Fibroblast of villous mesenchyme (primary cell): Measurements from ENCODE around the gene SMIM36. TPM values are rescaled to one million over a fixed set of nuclear protein-coding genes. Genes with fewer than 3 reads are reported as not detected.

Experiments
- DNase-seq: peaks from one replicate; pipeline ENCODE4 v3.0.0-alpha.2; 2010; ENCODE audit warnings: low read depth
- H3K4me3 ChIP-seq: 2 replicates; pipeline ENCODE4 v1.5.1; 2011; ENCODE audit warnings: low read depth, mild to moderate bottlenecking, low read length
- CTCF ChIP-seq: IDR thresholded peaks from 2 replicates; pipeline ENCODE4 v1.5.1; 2012; ENCODE audit warnings: low read depth, mild to moderate bottlenecking, low read length; ENCODE audit not compliant: insufficient read depth
- total RNA-seq: library from RNA; depleted of rRNA; stranded (reverse); fragments of >200 nt; gene quantifications from 2 replicates; pipeline ENCODE4 v1.2.3, GENCODE V29; 2012

Gene SMIM36
- not detected in 2 replicates for total RNA-seq

- no peak for DNase-seq
- no peak for TF ChIP-seq CTCF
- H3K4me3 ChIP-seq, result no peak within 1 kb of the TSS
Observed at GRCh38 chr17:55510986-55511721, at the start of gene SMIM36. Gene SMIM36 (minus strand): TSS chr17:55511452.

DNA sequence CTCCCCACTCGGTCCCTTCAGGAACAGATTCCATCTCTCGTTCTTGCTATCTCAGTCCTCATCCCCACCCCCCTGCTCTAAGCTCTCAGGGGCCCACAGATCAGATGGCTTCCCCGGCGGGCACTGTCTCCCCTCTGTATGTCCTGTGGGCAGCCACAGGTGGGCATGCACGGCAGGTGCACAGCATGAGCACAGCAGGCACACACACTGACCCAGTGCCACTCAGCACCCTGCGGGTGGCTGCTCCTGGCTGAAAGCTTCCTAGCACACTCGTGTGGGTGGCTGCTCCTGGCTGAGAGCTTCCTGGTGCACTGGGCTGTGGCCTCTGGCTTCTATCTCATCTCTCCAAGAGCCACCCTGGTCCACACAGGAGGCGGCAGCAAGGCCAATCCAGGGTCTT lies 44.5 kb upstream of the SMIM36 start:
- no peak for DNase-seq
- no peak overlapping the region for H3K4me3 ChIP-seq
- TF ChIP-seq CTCF, result no peak

GRCh38 chr17:55549140-55549539 lies 37.9 kb upstream of the SMIM36 start:
- peak; percentile 41 for TF ChIP-seq CTCF
- DNase-seq, result peak; percentile 23
- H3K4me3 ChIP-seq, result no peak overlapping the region

DNA sequence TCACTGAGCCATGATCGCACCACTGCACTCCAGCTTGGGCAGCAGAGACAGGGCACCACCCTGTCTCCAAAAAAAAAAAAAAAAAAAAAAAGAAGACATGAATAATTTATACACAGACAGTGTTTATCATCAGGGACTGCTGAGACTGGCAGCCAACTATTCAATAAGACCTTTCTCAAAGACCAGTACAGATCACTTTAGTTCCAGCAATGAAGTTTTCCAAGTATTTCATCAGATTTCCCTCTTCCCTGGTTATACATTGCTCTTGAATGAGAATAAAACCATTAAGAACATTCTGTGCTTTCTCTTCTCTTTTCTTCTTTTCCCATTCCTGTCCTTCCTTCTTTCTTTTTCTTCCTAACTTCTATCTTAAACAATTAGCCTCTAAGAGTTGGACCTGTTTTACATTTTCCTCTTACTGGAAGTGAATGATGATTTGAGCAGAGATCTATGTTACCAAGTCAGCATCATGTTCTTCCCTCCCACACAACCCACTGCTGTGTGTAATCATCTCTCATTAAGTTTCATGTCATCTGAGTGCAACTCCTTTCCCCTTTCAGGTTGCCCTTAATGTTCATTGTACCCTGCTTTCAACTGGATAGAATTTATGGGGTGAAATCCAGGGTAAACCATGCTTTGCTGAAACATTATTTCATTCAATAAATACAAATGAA lies 35.9 kb upstream of the SMIM36 start:
- no peak for TF ChIP-seq CTCF
- DNase-seq, result peak; percentile 21
- H3K4me3 ChIP-seq, result no peak overlapping the region

DNA sequence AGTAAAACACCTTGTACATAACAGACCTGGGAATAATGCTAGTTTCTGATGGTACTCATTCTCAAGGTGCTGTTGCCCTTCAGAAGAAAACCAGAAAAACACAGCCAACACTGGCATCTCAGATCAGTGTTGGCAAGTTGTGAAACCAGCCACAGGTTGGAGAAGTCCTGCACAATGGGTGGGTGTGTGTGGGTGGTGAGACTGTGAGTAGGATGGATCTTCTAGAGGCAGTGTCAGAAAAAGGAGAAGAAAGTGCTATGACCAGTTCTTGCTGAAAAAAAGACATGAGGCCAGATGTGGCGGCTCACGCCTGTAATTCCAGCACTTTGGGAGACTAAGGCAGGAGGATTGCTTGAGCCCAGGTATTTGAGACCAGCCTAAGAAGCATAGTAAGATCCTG lies 35.2 kb upstream of the SMIM36 start:
- no peak overlapping the region for H3K4me3 ChIP-seq
- no peak for TF ChIP-seq CTCF
- DNase-seq, result no peak

- H3K4me3 ChIP-seq, result no peak overlapping the region
- DNase-seq, result no peak
- TF ChIP-seq CTCF, result no peak
Observed at GRCh38 chr17:55545806-55546205, 34.6 kb upstream of the SMIM36 start.
